GM06990 (cell line): ENCODE results near the gene SLC6A19.

Experiments used
- DNase-seq: peaks from one replicate; pipeline ENCODE4 v3.0.0-alpha.2; 2011; ENCODE audit not compliant: insufficient read length; ENCODE audit errors: extremely low read depth
- H3K27me3 ChIP-seq: replicated peaks from 2 replicates; pipeline ENCODE4 v1.6.0; 2011; ENCODE audit warnings: low read length; ENCODE audit not compliant: control insufficient read depth, insufficient read depth
- H3K36me3 ChIP-seq: 2 replicates; pipeline ENCODE4 v1.5.1; 2011; ENCODE audit warnings: low read length; ENCODE audit not compliant: control insufficient read depth, insufficient read depth
- H3K4me3 ChIP-seq: replicated peaks from 2 replicates; pipeline ENCODE4 v1.5.1; 2011; ENCODE audit warnings: low read depth, mild to moderate bottlenecking, control low read depth, low read length
- TF ChIP-seq, protein P1 (sequence below): IDR thresholded peaks from 2 replicates; pipeline ENCODE4 v1.5.1; 2011; ENCODE audit warnings: low read length, control low read depth, mild to moderate bottlenecking, inconsistent platforms; ENCODE audit not compliant: insufficient read depth, poor library complexity, severe bottlenecking

Gene SLC6A19

DNA sequence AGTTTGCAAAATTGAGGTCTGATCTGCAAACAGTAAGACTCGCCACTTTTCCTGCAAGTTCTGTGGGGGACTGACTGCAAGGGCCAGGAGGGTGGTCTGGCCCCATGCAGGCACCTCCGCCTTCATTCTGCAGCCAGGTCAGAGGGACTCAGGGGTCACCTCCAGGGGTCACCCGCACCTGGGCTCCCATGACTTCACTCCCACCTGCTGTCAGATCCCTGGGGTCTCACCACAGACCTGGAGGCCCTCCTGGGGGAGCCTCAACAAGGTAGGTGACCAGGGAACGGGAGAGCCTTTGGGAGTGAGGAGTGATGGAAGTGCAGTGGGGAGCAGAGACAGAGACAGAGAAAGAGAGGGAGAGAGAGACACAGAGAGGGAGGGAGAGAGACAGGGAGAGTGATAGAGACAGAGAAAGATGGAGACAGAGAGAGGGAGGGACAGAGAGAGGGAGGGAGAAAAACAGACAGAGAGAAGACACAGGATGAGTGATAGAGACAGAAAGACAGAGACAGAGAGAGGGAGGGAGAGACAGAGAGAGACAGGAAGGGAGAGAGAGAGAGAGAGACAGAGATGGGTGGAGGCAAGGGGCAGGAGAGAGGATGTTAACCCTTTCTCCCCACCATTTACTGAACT is 41.5 kb upstream of the SLC6A19 start:
- no peaks in the 10 kb centered on the region for H3K36me3 ChIP-seq
- no peak overlapping the region for H3K4me3 ChIP-seq
- no peak for DNase-seq
- peaks cover 2% of the 10 kb centered on the region; the same call in 1 of the 2 replicates for H3K27me3 ChIP-seq
- TF ChIP-seq, protein P1, sequence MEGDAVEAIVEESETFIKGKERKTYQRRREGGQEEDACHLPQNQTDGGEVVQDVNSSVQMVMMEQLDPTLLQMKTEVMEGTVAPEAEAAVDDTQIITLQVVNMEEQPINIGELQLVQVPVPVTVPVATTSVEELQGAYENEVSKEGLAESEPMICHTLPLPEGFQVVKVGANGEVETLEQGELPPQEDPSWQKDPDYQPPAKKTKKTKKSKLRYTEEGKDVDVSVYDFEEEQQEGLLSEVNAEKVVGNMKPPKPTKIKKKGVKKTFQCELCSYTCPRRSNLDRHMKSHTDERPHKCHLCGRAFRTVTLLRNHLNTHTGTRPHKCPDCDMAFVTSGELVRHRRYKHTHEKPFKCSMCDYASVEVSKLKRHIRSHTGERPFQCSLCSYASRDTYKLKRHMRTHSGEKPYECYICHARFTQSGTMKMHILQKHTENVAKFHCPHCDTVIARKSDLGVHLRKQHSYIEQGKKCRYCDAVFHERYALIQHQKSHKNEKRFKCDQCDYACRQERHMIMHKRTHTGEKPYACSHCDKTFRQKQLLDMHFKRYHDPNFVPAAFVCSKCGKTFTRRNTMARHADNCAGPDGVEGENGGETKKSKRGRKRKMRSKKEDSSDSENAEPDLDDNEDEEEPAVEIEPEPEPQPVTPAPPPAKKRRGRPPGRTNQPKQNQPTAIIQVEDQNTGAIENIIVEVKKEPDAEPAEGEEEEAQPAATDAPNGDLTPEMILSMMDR, result no peak

DNA sequence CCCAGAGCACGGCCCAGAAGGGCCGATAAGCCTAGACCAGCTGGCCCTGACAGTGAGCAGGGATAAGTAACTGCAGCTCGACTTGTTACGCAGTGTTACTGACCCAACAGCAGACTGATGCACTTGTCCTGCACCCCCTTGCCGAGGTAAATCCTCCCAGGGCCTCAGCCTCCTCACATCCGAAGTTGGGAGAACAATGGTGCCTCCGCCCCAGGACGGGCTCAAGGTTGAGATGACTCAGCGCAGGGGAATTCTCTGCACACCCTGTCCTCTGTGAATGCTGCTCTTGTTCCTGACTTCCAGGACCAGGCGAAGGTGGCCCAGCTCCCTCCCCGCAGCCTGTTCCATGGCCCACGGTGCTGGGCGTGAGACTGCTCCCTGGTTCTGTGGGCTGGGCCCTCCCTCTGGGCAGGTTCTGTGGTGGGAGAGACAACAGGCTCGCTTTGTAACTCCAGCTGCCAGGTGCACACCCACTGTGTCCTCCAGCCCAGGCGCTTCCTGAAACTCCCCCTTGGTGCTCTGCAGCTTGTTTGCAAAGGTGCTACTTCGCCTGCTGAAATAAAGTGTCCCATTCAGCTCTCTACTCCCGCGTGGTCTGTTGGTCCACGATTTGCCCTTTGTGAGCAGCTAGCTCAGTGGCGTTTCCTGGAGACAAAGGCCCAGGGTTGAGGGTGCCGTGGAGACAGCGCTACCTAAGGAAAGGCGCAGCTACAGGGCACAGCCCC is 40.1 kb upstream of the SLC6A19 start:
- Histone ChIP-seq H3K36me3 (no peaks in the 10 kb centered on the region), H3K4me3 (no peak overlapping the region), H3K27me3 (peaks cover 2% of the 10 kb centered on the region; the same call in 1 of the 2 replicates)
- DNase-seq, result no peak
- TF ChIP-seq, protein P1, result no peak

DNA sequence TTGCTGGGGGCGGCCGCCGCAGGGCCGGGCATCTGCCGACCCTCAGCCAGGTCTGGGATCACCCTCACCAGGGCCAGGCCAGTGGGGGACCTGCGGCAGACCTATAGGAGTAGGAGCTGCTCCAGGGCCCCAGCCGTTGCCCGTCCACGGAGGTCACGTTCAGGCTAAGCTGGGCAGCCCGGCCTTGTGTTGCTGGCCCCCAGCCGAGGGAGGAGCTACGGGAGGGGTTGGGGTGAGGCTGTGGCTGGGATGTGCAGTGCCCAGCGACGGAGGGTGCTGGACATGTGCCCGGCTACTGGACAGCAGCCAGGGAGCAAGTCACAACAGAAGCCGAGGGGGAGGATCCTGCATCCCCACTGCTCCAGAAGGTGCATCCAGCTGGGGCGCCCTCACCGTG is 39.6 kb upstream of the SLC6A19 start:
- Histone ChIP-seq H3K27me3 (peaks cover 2% of the 10 kb centered on the region; the same call in 1 of the 2 replicates), H3K36me3 (no peaks in the 10 kb centered on the region), H3K4me3 (no peak overlapping the region)
- no peak for DNase-seq
- TF ChIP-seq, protein P1, result no peak

DNA sequence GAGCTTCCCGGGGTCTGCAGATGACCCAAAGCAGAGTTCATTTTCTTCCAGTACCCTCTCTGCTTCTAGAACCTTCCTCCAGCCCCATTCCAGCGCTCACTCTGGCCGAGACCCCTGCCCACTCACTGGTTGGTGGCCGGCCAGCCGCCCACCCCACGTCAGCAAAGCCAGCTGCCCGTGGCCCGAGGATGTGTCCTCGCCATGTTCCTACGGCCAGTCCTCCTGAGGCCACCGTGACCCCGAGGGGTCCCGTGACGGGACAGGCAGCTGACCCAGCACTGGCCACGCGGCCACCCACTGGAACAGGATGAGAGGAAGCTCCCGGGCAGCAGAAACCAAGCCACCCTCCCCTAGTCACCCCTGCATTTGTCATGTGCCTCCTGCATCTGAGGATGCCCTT is 39.1 kb upstream of the SLC6A19 start:
- Histone ChIP-seq H3K4me3 (no peak overlapping the region), H3K27me3 (peaks cover 2% of the 10 kb centered on the region; the same call in 1 of the 2 replicates), H3K36me3 (no peaks in the 10 kb centered on the region)
- TF ChIP-seq, protein P1, result no peak
- DNase-seq, result no peak

DNA sequence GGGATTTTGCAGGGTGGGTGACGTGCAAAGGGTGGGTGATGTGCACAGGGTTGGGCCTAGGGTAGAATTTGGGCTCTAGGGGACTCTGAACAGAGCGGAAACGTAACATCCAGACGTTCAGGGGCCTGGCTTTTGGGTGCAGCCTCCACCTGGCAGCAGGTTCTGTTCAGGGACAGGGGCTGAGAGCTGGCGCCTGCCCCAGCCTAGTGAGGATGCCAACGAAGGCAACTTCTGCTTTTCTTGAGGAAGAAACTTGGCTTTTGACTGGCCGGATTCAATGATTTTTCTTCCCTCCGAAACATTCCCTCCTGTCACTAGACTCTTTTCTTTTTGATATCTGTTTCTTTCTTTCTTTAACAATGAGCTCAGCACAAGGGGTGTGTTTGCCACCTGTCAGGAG is 38.6 kb upstream of the SLC6A19 start:
- peaks cover 2% of the 10 kb centered on the region; the same call in 1 of the 2 replicates for H3K27me3 ChIP-seq
- H3K4me3 ChIP-seq, result no peak overlapping the region
- TF ChIP-seq, protein P1, result no peak
- DNase-seq, result no peak
- no peaks in the 10 kb centered on the region for H3K36me3 ChIP-seq
